Esophagus muscularis mucosa (tissue), 4 donors: ENCODE data around the gene SLC12A2. TPM values are rescaled to one million over a fixed set of nuclear protein-coding genes. Genes with fewer than 3 reads are reported as not detected.
A peak's percentile ranks its signal among the peaks of the same experiment; 100 is the strongest.

Experiments
- DNase-seq: peaks from one replicate; pipeline ENCODE4 v3.0.0-alpha.2; 2017; ENCODE audit errors: extremely low spot score
- H3K27ac ChIP-seq, 4 donors: fragments of 200-600 bp; sonication (generic); replicated peaks in 1 of 4; 1 replicate in 3 of 4; 2 replicates in 1 of 4; pipeline ENCODE4 v1.5.1; 2016 to 2019; ENCODE audit warnings: mild to moderate bottlenecking in 1 of 4
- H3K27me3 ChIP-seq, 4 donors: fragments of 200-600 bp; sonication (generic); one replicate each; pipeline versions ENCODE4 v1.5.1 to v1.6.0; 2016 to 2019
- H3K36me3 ChIP-seq, 4 donors: fragments of 200-600 bp; sonication (generic); one replicate each; pipeline ENCODE4 v1.5.1; 2016 to 2019
- H3K4me1 ChIP-seq, 4 donors: fragments of 200-600 bp; sonication (generic); one replicate each; pipeline ENCODE4 v1.5.1; 2016 to 2019
- H3K4me3 ChIP-seq, 4 donors: fragments of 200-600 bp; sonication (generic); 1 replicate in 2 of 4; 2 replicates in 2 of 4; pipeline ENCODE4 v1.5.1; 2016 to 2019; ENCODE audit warnings: mild to moderate bottlenecking in 4 of 4, moderate library complexity in 1 of 4
- H3K9me3 ChIP-seq, 4 donors: fragments of 200-600 bp; sonication (generic); 1 replicate in 3 of 4; 2 replicates in 1 of 4; pipeline ENCODE4 v1.5.1; 2016 to 2019
- CTCF ChIP-seq, 3 experiments: fragments of 200-600 bp in 2 of 3; fragments of 450-650 bp in 1 of 3; sonication (generic) in 2 of 3; IDR thresholded peaks; one replicate each; pipeline ENCODE4 v1.5.1; 2017 to 2019; ENCODE audit warnings: antibody characterized with exemption in 3 of 3, mild to moderate bottlenecking in 2 of 3, moderate library complexity in 1 of 3
- EP300 ChIP-seq: sonication (generic); formaldehyde crosslinking; IDR thresholded peaks from one replicate; pipeline ENCODE4 v1.6.1; 2017; ENCODE audit warnings: antibody characterized with exemption
- POLR2A ChIP-seq: fragments of 450-650 bp; IDR thresholded peaks from one replicate; pipeline ENCODE4 v1.6.1; 2017; ENCODE audit warnings: antibody characterized with exemption, moderate library complexity, mild to moderate bottlenecking, low read depth
- POLR2AphosphoS5 ChIP-seq, 2 donors: sonication (generic); formaldehyde crosslinking; IDR thresholded peaks; one replicate each; pipeline ENCODE4 v1.6.1; 2017; ENCODE audit warnings: antibody characterized with exemption in 2 of 2
- WGBS: methylation state at CpG from one replicate; pipeline ENCODE4 v1.1.5; 2018; 5-methylcytosine and 5-hydroxymethylcytosine counted together
- intact Hi-C: fragments of 100-400 bp; cut with DNase I; formaldehyde crosslinking; loops from one replicate; pipeline ENCODE4 v1.15.1; 2023
- total RNA-seq, 4 donors: library from RNA; depleted of rRNA; stranded (reverse); fragments of >200 nt; gene quantifications; one replicate each; pipeline versions ENCODE4 v1.1.0 to v1.2.1, GENCODE V29; 2016

Gene SLC12A2
- total RNA-seq, 4 donors from 2014 or later, result 93.4 to 132 (median 113) TPM

DNA sequence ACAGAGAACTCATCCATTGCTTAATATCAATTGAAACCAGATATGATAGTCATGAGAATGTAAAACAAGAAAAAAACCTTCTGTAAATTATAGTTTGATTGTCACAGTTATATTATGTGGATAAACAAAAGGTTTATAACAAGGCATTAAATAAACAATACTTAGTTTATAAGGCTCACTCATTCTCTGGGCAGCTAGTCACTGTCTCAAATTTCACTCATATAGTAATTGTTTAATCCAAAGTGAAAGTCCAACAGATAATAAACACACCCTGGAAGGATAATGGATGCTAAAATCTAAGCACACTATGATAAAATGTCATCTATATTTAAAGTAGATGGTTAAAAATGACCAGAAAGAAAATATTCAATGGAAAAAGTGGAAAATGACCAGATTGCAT, 30.8 kb upstream of the SLC12A2 start:
- Histone ChIP-seq H3K4me1 (peaks cover 0 to 34% (median 14%) of the 10 kb centered on the region in 4 donors), H3K9me3 (no peaks in the 10 kb centered on the region), H3K27ac (peak overlapping the region; percentile 72 to 77 (median 76)), H3K27me3 (no peaks in the 10 kb centered on the region), H3K36me3 (peaks cover 0 to 5% (median 0%) of the 10 kb centered on the region in 4 donors), H3K4me3 (no peak overlapping the region)
- DNase-seq, result no peak
- intact Hi-C loops, result no loop called here
- TF ChIP-seq POLR2A (no peak), EP300 (no peak), CTCF (IDR thresholded peaks at IDR 0.05) (no peak), POLR2AphosphoS5 (IDR thresholded peaks at IDR 0.05) (no peak)

- TF ChIP-seq POLR2AphosphoS5 (IDR thresholded peaks at IDR 0.05) (peak in 1 of 2 donors; percentile 19), EP300 (no peak)
- peak overlapping the region; percentile 72 to 77 (median 76) for H3K27ac ChIP-seq
Measured at GRCh38 chr5:128053291-128053954, 30.1 kb upstream of the SLC12A2 start.

GRCh38 chr5:128060644-128061385, 22.8 kb upstream of the SLC12A2 start:
- Histone ChIP-seq H3K36me3 (no peaks in the 10 kb centered on the region), H3K27ac (no peak overlapping the region), H3K27me3 (no peaks in the 10 kb centered on the region), H3K4me1 (peaks cover 0 to 34% (median 27%) of the 10 kb centered on the region in 4 donors), H3K9me3 (no peaks in the 10 kb centered on the region), H3K4me3 (no peak overlapping the region)
- TF ChIP-seq EP300, result no peak
- TF ChIP-seq POLR2AphosphoS5 (IDR thresholded peaks at IDR 0.05), result no peak
- no peak for TF ChIP-seq POLR2A
- TF ChIP-seq CTCF (IDR thresholded peaks at IDR 0.05), result no peak
- WGBS, result 100% methylated on average over 1 of the region's 1 CpG
- no peak for DNase-seq
- intact Hi-C loops, result no loop called here

More at GRCh38 chr5:128053291-128053954, 30.1 kb upstream of the SLC12A2 start:
- Histone ChIP-seq H3K27me3 (no peaks in the 10 kb centered on the region), H3K4me3 (no peak overlapping the region), H3K4me1 (peaks cover 0 to 38% (median 18%) of the 10 kb centered on the region in 4 donors), H3K36me3 (peaks cover 0 to 5% (median 0%) of the 10 kb centered on the region in 4 donors), H3K9me3 (no peaks in the 10 kb centered on the region)
- no peak for DNase-seq
- 57% methylated on average over 3 of the region's 3 CpGs for WGBS
- intact Hi-C loops, result no loop called here

GRCh38 chr5:128062172-128062746, 21.3 kb upstream of the SLC12A2 start:
- Histone ChIP-seq H3K36me3 (no peaks in the 10 kb centered on the region), H3K4me1 (peaks cover 0 to 34% (median 26%) of the 10 kb centered on the region in 4 donors), H3K9me3 (no peaks in the 10 kb centered on the region), H3K27ac (peak overlapping the region; percentile 24 to 66 (median 34)), H3K27me3 (no peaks in the 10 kb centered on the region), H3K4me3 (no peak overlapping the region)
- no peak for TF ChIP-seq POLR2A
- intact Hi-C loops, result no loop called here
- 78% methylated on average over 4 of the region's 4 CpGs for WGBS
- no peak for DNase-seq

GRCh38 chr5:128074171-128074570, 9.4 kb upstream of the SLC12A2 start:
- peaks cover 6 to 34% (median 22%) of the 10 kb centered on the region in 4 donors for H3K4me1 ChIP-seq
- H3K9me3 ChIP-seq, result no peaks in the 10 kb centered on the region
- TF ChIP-seq POLR2A (no peak), POLR2AphosphoS5 (IDR thresholded peaks at IDR 0.05) (no peak), EP300 (no peak), CTCF (IDR thresholded peaks at IDR 0.05) (no peak)
- peaks cover 0 to 6% (median 5%) of the 10 kb centered on the region in 4 donors for H3K36me3 ChIP-seq
- no peak overlapping the region for H3K4me3 ChIP-seq
- H3K27me3 ChIP-seq, result no peaks in the 10 kb centered on the region
- no peak for DNase-seq
- intact Hi-C loops, result no loop called here
- H3K27ac ChIP-seq, result no peak overlapping the region
